DMS53 treated with DMSO at 0.1 percent for 48 hours (cell line): ENCODE results near the gene XIRP2.
"Not testable (repeated sequence)": the region's sequence is repeated elsewhere in the genome, so short reads cannot be mapped to it uniquely, and the experiment has no call there.

ENCODE experiments used
- DNase-seq: peaks from one replicate; lab custom pipeline; 2025; ENCODE audit not compliant: unreplicated experiment; lab: John Stamatoyannopoulos, UW

XIRP2 gene

GRCh38 chr2:167192833-167193232, 304.6 kb downstream of the XIRP2 start:
- no peak for DNase-seq

- DNase-seq, result peak; percentile 80
Measured at GRCh38 chr2:167196461-167197252, 308.4 kb downstream of the XIRP2 start.

- DNase-seq, result no peak
Measured at GRCh38 chr2:167198009-167198408, 309.7 kb downstream of the XIRP2 start.

GRCh38 chr2:167198576-167198975, 310.3 kb downstream of the XIRP2 start:
- DNase-seq, result no peak

GRCh38 chr2:167200019-167200418, 311.7 kb downstream of the XIRP2 start:
- no peak for DNase-seq

GRCh38 chr2:167209784-167210183, 321.5 kb downstream of the XIRP2 start:
- no peak for DNase-seq

- DNase-seq, result peak; percentile 69
Measured at GRCh38 chr2:167212014-167212648, 323.9 kb downstream of the XIRP2 start.

- no peak for DNase-seq
Measured at GRCh38 chr2:167215595-167215994, 327.3 kb downstream of the XIRP2 start.

GRCh38 chr2:167237478-167237877, 349.2 kb downstream of the XIRP2 start:
- DNase-seq, result no peak

- no peak for DNase-seq
Measured at GRCh38 chr2:167240671-167241070, 352.4 kb downstream of the XIRP2 start.

GRCh38 chr2:167249197-167249596, 360.9 kb downstream of the XIRP2 start:
- no peak for DNase-seq

- DNase-seq, result peak; percentile 25
Measured at GRCh38 chr2:167253025-167253424, 364.7 kb downstream of the XIRP2 start.

GRCh38 chr2:167254721-167255120, 366.4 kb downstream of the XIRP2 start:
- DNase-seq, result no peak

- no peak for DNase-seq
Measured at GRCh38 chr2:167258712-167259111, 370.4 kb downstream of the XIRP2 start.

- DNase-seq, result peak; percentile 6
Measured at GRCh38 chr2:167264380-167264779, 376.1 kb downstream of the XIRP2 start.

- no peak for DNase-seq
Measured at GRCh38 chr2:167265004-167265403, 376.7 kb downstream of the XIRP2 start.

GRCh38 chr2:167265722-167266121, 377.4 kb downstream of the XIRP2 start:
- DNase-seq, result no peak

GRCh38 chr2:167268245-167268644, 380.0 kb downstream of the XIRP2 start:
- not testable (repeated sequence) for DNase-seq

- DNase-seq, result peak; percentile 3
Measured at GRCh38 chr2:167271932-167272331, 383.7 kb downstream of the XIRP2 start.

- no peak for DNase-seq
Measured at GRCh38 chr2:167275046-167275445, 386.8 kb downstream of the XIRP2 start.

GRCh38 chr2:167279810-167280209, 391.5 kb downstream of the XIRP2 start:
- no peak for DNase-seq

- DNase-seq, result no peak
Measured at GRCh38 chr2:167287212-167287611, 398.9 kb downstream of the XIRP2 start.
